T-helper 2 cell treated with Interferon-gamma antibody and Interleukin-4, amounts not matched to agents 5 μg/mL and 100 μg/mL, for 36 hours (primary cell): ENCODE results near the gene GPR89A.

ENCODE experiments used
- DNase-seq: peaks from one replicate; pipeline ENCODE4 v3.0.0; 2021; ENCODE audit warnings: low spot score
- H3K27ac Mint-ChIP-seq: one replicate; pipeline ENCODE4 v1.8.0; 2021; ENCODE audit warnings: mild to moderate bottlenecking, mixed read lengths
- H3K27me3 Mint-ChIP-seq: one replicate; pipeline ENCODE4 v1.8.0; 2021; ENCODE audit warnings: low read depth, mixed read lengths
- H3K36me3 Mint-ChIP-seq: one replicate; pipeline ENCODE4 v1.8.0; 2021; ENCODE audit warnings: low read depth, mixed read lengths
- H3K4me1 Mint-ChIP-seq: one replicate; pipeline ENCODE4 v1.8.0; 2021; ENCODE audit warnings: low read depth, mixed read lengths
- H3K4me3 Mint-ChIP-seq: one replicate; pipeline ENCODE4 v1.8.0; 2022; ENCODE audit warnings: mild to moderate bottlenecking, moderate library complexity, mixed read lengths
- H3K9me3 Mint-ChIP-seq: one replicate; pipeline ENCODE4 v1.8.0; 2021; ENCODE audit warnings: mixed read lengths

Gene GPR89A

DNA sequence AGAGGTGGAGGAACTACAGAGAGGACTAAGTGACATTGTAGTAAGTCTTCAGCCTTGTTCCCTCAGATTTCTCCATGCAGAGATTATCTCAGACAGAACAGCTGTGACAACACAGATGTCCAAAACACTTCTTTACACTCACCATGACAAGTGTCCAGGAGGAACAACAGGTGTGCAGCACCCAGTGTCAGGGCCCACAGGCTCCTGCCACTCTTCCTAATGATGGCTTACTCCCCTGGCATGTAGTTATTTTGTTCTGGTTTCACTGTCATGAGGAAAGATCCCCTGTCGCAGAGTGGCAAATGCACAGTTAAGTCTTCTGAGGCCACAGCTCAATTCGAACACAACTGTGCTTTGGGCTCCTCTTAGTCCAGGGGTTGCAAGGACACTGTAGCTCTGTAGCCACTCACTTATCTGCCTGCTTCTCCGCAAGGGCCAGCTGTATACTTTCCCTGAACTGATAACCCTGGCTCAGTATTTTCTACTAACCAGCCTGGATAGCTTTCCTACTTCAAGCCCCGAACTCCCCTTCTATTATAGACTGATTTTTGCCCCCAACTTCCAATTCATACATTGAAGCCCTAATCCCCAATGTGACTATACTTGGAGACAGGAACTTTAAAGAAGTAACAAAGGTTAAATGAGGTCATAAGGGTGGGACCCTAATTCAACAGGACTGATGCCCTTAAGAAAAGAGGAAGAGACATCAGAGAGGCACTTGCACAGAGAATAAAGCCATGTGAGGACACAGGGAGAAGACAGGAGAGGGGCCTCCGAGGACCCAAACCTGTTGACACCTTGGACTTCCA is 88.2 kb downstream of the GPR89A start:
- Mint-ChIP-seq H3K36me3 (no peaks in the 10 kb centered on the region), H3K27me3 (peaks cover 20% of the 10 kb centered on the region), H3K4me1 (peaks cover 5% of the 10 kb centered on the region), H3K27ac (no peak overlapping the region), H3K9me3 (no peaks in the 10 kb centered on the region), H3K4me3 (no peak overlapping the region)
- no peak for DNase-seq

DNA sequence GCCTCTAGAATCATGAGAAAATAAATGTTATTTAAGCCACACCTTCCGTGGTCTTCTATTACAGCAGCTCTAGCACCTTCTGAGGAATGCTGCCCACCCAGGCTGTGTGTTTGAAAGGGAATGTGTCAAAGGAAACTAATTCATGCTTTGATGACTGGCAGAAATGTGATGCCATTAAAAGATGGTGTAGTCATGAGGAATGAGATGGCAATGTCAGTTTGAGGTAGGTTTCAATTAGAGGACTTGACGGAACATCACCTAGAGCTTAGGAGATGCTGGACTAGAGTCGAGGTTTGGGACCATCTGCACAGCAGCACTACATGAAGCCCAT is 88.8 kb downstream of the GPR89A start:
- Mint-ChIP-seq H3K27me3 (peaks cover 24% of the 10 kb centered on the region), H3K9me3 (no peaks in the 10 kb centered on the region), H3K27ac (no peak overlapping the region), H3K4me1 (peaks cover 4% of the 10 kb centered on the region), H3K36me3 (no peaks in the 10 kb centered on the region), H3K4me3 (no peak overlapping the region)
- DNase-seq, result no peak

DNA sequence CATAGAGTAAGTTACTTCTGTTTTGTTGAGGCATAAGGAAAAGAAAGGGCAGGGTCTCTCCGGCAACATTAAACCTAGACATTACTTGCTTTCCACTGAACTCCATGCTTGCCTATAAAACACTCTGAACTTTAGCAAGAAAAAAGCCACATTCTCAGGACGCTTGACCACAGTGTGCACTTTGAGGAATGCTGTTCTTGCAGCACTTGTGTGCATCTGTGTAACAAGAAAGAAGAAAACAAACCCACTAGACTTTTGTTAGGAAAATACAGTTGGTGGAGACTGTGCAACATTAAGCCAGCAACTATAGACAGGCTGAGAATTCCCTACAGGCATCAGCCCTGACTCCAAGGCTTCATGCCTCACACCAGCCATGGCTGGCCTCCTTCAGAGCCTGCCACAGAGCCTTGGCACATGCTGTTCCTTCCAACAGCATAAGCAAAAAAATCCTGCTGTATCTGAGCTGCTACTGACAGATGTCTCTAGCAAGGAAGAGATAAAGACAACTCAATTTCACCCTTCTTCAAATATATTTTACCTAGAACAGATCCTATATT is 93.6 kb downstream of the GPR89A start:
- Mint-ChIP-seq H3K27me3 (peaks cover 39% of the 10 kb centered on the region), H3K9me3 (no peaks in the 10 kb centered on the region), H3K4me1 (peaks cover 1% of the 10 kb centered on the region), H3K27ac (no peak overlapping the region), H3K36me3 (no peaks in the 10 kb centered on the region), H3K4me3 (no peak overlapping the region)
- no peak for DNase-seq

DNA sequence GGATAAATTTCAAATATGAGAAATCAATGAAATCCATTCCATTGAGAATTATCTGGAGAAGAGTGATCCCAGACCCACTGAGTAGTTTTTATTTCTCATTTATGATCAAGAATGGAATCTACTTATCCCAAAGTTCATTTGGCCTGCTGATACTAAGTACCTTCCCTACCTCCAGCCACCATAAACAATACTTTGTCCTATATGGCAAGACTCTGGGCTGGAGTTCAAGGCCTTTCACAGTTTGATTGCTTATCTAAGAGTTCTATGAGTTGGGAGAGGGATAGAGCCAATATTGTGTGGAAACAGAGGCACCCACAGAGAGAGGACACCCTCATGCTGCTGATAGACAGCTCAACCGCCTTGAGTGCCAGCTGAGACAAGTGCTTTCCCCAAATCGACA is 94.3 kb downstream of the GPR89A start:
- Mint-ChIP-seq H3K27me3 (peaks cover 39% of the 10 kb centered on the region), H3K4me1 (peaks cover 1% of the 10 kb centered on the region), H3K9me3 (no peaks in the 10 kb centered on the region), H3K27ac (no peak overlapping the region), H3K36me3 (no peaks in the 10 kb centered on the region), H3K4me3 (no peak overlapping the region)
- DNase-seq, result no peak

DNA sequence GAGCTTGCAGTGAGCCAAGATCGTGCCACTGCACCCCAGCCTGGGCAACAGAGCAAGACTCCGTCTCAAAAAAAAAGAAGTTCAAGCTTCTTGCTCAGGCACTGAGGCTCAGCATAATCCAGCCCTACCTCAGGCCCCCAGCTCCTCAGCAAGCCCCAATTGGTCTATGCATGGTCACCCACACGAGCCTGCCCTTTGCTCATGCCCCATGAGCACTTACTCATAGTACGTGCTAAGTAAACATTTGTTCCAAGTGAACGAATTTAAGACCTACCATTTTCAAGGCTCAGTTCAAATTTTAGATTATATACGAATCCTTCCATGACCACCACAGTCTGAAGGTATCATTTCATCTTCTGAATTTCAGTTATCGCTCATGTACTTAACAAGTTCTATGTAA is 95.0 kb downstream of the GPR89A start:
- no peak overlapping the region for H3K4me3 Mint-ChIP-seq
- H3K27ac Mint-ChIP-seq, result no peak overlapping the region
- H3K9me3 Mint-ChIP-seq, result no peaks in the 10 kb centered on the region
- no peaks in the 10 kb centered on the region for H3K36me3 Mint-ChIP-seq
- peaks cover 1% of the 10 kb centered on the region for H3K4me1 Mint-ChIP-seq
- H3K27me3 Mint-ChIP-seq, result peaks cover 36% of the 10 kb centered on the region
- no peak for DNase-seq

DNA sequence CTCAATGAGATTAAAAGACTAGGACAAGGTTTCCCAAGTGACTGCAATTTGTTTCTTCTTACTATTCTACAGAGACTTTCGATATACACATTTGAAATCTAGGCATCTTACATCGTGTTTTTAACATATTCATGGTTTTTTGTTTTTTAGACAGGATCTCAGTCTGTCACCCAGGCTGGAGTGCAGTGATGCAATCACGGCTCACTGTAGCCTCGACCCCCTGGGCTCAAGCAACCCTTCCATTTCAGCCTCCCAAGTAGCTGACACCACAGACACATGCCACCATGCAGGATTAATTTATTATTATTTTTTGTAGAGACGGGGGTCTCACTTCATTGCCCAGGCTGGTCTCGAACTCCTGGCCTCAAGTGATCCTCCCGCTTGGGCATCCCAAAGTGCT is 97.8 kb downstream of the GPR89A start:
- H3K9me3 Mint-ChIP-seq, result no peaks in the 10 kb centered on the region
- H3K4me3 Mint-ChIP-seq, result no peak overlapping the region
- H3K36me3 Mint-ChIP-seq, result no peaks in the 10 kb centered on the region
- peaks cover 30% of the 10 kb centered on the region for H3K27me3 Mint-ChIP-seq
- no peak overlapping the region for H3K27ac Mint-ChIP-seq
- no peaks in the 10 kb centered on the region for H3K4me1 Mint-ChIP-seq
- DNase-seq, result no peak

DNA sequence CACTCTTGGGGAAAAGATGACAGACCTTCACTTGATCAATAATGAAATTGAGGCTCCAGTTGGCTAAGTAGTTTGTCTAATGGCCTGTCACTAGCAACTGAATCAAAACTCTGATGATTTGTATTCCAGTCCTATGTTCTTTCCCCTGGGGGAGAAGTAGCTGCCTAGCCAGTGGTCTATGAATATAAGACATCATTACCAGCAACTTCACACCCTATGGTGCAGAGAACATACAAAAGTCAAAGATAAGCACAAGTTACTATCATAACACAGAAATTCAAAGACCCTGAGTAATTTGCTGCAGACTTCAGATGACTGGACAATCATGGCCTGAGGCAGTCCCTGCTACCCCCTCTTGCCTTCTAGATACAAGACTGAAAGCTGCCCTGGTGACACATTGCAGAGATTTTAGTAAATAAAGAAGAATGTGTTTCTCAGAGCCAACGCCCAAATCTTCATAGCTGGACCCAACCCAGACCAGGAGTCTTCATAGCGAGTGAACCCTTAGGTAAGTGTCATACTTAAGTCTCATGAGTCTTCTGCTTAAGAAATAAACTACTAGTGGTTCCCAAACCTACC is 98.4 kb downstream of the GPR89A start:
- no peaks in the 10 kb centered on the region for H3K36me3 Mint-ChIP-seq
- no peaks in the 10 kb centered on the region for H3K9me3 Mint-ChIP-seq
- no peaks in the 10 kb centered on the region for H3K4me1 Mint-ChIP-seq
- no peak overlapping the region for H3K27ac Mint-ChIP-seq
- no peak overlapping the region for H3K4me3 Mint-ChIP-seq
- no peak for DNase-seq
- peaks cover 30% of the 10 kb centered on the region for H3K27me3 Mint-ChIP-seq

DNA sequence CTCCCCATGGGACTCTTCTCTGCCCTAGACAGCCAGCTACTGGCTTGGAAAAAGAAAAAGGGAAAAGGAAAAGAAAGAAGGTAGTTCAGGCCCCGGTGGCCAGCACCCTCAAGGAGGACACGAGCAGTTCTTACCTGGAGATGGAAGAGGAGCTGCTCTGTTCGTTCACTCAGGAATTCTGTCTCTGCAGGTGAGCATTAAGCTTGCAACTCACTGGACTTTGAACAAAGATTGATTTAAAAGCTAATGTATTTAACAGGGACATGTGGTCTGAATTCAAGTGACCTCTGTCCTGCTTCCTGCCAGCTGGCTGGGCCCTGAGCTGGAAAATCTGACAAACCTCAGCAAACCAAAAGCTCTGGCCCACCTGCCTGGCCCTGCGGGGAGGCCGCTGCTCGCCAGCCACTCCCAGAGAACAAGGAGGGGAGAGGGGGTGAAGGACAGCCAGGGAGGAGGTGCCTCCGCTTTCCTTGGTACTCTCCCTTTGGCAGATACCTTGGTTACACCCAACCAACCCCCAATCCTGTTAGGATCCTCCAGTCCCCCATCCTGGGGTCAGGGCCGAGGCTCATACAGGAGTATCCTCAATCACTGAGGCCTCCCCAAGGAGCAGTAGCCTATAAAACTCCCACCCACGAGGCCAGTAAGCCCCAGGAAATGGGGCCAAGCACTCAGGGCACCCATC is 99.5 kb downstream of the GPR89A start, which contains the start of gene PDZK1:
PDZK1 (minus strand) TSS at position 186 of the 685 bp plus-strand sequence. CDS start 19,347 bp downstream, outside the sequence.
- Mint-ChIP-seq H3K9me3 (no peaks in the 10 kb centered on the region), H3K27ac (peak within 1 kb of the TSS; percentile 38), H3K36me3 (no peaks in the 10 kb centered on the region), H3K4me3 (no peak within 1 kb of the TSS), H3K27me3 (peaks cover 25% of the 10 kb centered on the region), H3K4me1 (no peaks in the 10 kb centered on the region)
- no peak for DNase-seq

DNA sequence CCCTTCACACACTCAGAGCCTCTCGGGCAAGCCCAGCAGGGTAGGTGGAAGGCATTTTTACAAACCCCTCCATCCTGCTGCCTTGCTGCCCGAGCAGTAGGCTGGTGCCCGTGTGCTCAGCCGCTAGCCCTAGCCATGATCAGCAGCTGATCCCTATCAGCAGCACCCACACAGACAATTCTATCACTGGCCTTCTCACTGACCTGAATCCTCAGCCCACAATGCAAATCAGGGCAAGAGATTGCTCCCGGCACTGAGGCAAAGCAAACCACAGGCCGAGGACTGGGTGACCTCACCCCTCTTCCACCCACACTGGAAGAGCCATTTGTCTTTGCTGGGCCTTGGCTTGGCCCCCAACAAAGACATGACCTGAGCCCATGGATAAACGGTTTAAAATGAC is 100.3 kb downstream of the GPR89A start:
- Mint-ChIP-seq H3K27me3 (peaks cover 25% of the 10 kb centered on the region), H3K27ac (peak overlapping the region; percentile 38), H3K9me3 (no peaks in the 10 kb centered on the region), H3K36me3 (no peaks in the 10 kb centered on the region), H3K4me3 (no peak overlapping the region), H3K4me1 (no peaks in the 10 kb centered on the region)
- no peak for DNase-seq

DNA sequence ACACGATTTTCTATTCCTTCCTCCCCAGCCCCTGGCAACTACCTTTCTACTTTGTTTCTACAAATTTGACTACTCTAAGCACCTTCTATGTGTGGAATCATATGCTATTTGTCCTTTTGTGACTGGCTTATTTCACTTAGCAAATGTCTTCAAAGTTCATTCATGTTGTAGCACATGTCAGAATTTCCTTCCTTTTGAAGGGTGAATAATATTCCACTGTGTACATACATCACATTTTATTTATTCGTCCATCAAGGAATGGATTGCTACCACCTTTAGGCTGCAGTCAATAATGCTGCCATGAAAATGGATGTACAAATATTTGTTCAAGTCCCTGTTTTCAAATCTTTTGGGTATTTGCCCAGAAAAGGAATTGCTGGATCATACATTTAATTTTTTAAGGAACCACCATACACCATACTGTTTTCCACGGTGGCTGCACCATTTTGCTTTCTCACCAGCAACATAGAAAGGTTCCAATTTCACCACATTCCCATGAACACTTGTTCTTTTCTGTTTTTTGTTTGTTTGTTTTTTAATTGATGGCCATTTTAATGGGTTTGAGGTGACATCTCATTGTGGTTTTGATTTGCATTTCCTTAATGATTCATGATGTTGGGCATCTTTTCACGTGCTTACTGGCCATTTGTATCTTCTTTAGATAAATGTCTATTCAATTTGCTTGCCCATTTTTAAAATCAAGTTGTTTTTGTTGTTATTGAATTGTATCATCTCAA is 102.7 kb downstream of the GPR89A start:
- Mint-ChIP-seq H3K36me3 (no peaks in the 10 kb centered on the region), H3K27me3 (peaks cover 12% of the 10 kb centered on the region), H3K4me1 (no peaks in the 10 kb centered on the region), H3K27ac (no peak overlapping the region), H3K9me3 (no peaks in the 10 kb centered on the region), H3K4me3 (no peak overlapping the region)
- DNase-seq, result no peak

DNA sequence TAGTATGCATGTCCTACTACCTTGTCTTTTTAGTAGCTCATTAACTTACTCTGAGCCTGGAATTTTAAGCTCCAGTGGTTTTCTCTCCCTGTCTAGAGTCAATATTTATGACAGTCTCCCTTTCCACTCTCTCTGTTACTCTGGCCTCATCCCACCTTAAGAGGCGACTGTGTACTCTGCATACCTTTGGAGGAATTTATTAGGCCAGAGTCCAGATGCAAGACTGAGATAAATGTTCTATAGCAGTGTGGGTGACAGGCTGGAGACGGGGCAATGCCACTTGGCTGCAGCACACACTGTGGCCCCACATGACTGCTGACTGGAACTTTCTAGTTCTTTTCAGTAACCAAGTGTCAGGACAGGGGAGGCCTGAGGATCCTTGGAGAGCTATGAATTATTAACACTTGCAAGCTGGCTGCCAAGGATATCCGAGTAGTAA is 103.4 kb downstream of the GPR89A start:
- Mint-ChIP-seq H3K9me3 (no peaks in the 10 kb centered on the region), H3K4me1 (no peaks in the 10 kb centered on the region)

DNA sequence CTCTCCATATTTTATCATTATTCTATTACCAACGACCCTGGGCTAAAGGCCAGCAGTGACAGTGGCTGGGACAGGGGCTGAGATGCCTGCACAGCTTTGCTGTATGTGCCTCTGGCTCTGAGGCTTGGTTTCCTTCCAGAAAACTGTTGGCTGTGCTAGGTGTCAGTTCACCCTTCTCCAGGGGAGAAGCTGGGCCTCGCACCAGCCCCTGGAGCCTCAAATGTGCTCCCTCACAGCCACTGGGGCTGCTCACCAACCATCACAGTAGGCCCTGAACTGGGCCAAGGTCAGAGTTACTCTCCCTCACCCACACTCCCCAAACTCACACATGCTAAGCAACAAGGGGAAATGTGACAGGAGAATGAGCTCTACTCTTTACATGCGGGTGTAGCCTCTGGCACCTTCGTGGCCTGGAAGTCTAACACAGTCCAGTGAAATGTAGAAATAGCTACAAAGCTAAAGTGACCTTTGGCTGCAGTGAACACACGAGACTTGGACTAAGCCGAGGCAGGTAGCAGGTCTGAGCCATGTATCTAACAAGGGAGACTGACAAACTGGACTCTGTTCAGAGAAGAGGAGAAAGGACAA is 106.8 kb downstream of the GPR89A start:
- no peak for DNase-seq
- H3K4me3 Mint-ChIP-seq, result no peak overlapping the region
- H3K27me3 Mint-ChIP-seq, result peaks cover 5% of the 10 kb centered on the region
- H3K27ac Mint-ChIP-seq, result no peak overlapping the region
- peaks cover 6% of the 10 kb centered on the region for H3K4me1 Mint-ChIP-seq
- no peaks in the 10 kb centered on the region for H3K9me3 Mint-ChIP-seq
- no peaks in the 10 kb centered on the region for H3K36me3 Mint-ChIP-seq

More for the DNA sequence above, 103.4 kb downstream of the GPR89A start:
- Mint-ChIP-seq H3K27ac (no peak overlapping the region), H3K4me3 (no peak overlapping the region), H3K27me3 (peaks cover 10% of the 10 kb centered on the region), H3K36me3 (no peaks in the 10 kb centered on the region)
- no peak for DNase-seq

DNA sequence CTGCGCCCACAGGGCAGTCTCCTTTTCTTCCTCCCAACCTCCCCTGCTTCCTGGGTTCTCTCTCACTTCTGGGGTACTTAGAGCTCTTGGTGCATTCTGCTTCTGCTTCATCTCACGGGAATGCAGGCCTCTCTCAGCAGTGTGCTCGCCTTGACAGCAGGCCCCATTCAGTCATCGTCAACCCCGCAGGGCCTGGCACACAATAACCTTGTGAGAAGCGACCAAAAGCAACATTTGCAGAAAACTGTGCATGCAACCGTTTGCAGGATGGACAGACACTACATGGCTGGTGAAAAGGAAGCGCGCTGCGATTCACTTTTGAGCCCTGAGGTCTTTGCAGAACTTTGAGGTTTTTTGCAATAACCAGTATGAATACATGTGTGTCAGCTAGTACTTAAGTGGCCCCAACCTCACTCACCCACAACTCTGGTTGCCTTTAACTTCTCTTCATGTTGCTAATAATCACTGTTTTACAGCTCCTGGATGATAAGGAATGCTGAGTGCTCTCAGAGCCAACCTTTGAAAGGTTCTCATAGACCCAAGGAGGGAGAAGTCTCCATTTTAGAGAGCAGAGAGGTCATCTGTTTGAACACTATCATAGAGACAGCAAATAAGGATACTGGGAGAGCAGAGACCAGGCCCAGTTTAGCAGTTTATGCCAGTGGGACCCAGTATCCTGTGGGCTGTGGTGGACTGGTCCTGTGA is 109.0 kb downstream of the GPR89A start:
- no peak overlapping the region for H3K27ac Mint-ChIP-seq
- peaks cover 13% of the 10 kb centered on the region for H3K27me3 Mint-ChIP-seq
- H3K36me3 Mint-ChIP-seq, result no peaks in the 10 kb centered on the region
- no peak overlapping the region for H3K4me3 Mint-ChIP-seq
- DNase-seq, result no peak
- H3K9me3 Mint-ChIP-seq, result no peaks in the 10 kb centered on the region
- H3K4me1 Mint-ChIP-seq, result peaks cover 14% of the 10 kb centered on the region
